Measurements from ENCODE around the gene KRT7.
"Not testable (repeated sequence)": the region's sequence is repeated elsewhere in the genome, so short reads cannot be mapped to it uniquely, and the experiment has no call there.

The KRT7 gene

GRCh38 chr12:52256584-52256935 is 23.5 kb downstream of the KRT7 start:
- Histone ChIP-seq H3K4me1 (ENCODE audit: control insufficient read depth in 1 of 2, insufficient read depth in 2 of 2, low read length in 2 of 2) (peaks cover 0 to 3% of the 10 kb centered on the region in 2 donors), H3K9me3 (ENCODE audit: control insufficient read depth in 1 of 2, low read length in 2 of 2) (peaks cover 4 to 7% of the 10 kb centered on the region in 2 donors), H3K36me3 (ENCODE audit: control insufficient read depth in 1 of 2, insufficient read depth in 2 of 2, low read length in 2 of 2) (no peaks in the 10 kb centered on the region), H3K27ac (ENCODE audit: low read depth, low read length) (no peak overlapping the region), H3K27me3 (ENCODE audit: control insufficient read depth in 1 of 2, insufficient read depth in 2 of 2, low read length in 2 of 2) (peaks cover 24 to 34% of the 10 kb centered on the region in 2 donors), H3K9ac (ENCODE audit: low read depth in 1 of 2, low read length in 2 of 2) (no peak overlapping the region), H3K4me3 (ENCODE audit: low read depth in 1 of 2, low read length in 2 of 2) (no peak overlapping the region)

- Histone ChIP-seq H3K9ac (ENCODE audit: low read depth in 1 of 2, low read length in 2 of 2) (no peak overlapping the region), H3K9me3 (ENCODE audit: control insufficient read depth in 1 of 2, low read length in 2 of 2) (peaks cover 8 to 13% of the 10 kb centered on the region in 2 donors), H3K36me3 (ENCODE audit: control insufficient read depth in 1 of 2, insufficient read depth in 2 of 2, low read length in 2 of 2) (no peaks in the 10 kb centered on the region), H3K4me3 (ENCODE audit: low read depth in 1 of 2, low read length in 2 of 2) (no peak overlapping the region), H3K4me1 (ENCODE audit: control insufficient read depth in 1 of 2, insufficient read depth in 2 of 2, low read length in 2 of 2) (peaks cover 0 to 3% of the 10 kb centered on the region in 2 donors), H3K27me3 (ENCODE audit: control insufficient read depth in 1 of 2, insufficient read depth in 2 of 2, low read length in 2 of 2) (peaks cover 24 to 34% of the 10 kb centered on the region in 2 donors), H3K27ac (ENCODE audit: low read depth, low read length) (no peak overlapping the region)
Observed at GRCh38 chr12:52257074-52257551, 24.1 kb downstream of the KRT7 start.

- H3K27ac ChIP-seq (ENCODE audit: low read depth, low read length); H3K4me3 ChIP-seq (ENCODE audit: low read depth in 1 of 2, low read length in 2 of 2); H3K36me3 ChIP-seq (ENCODE audit: control insufficient read depth in 1 of 2, insufficient read depth in 2 of 2, low read length in 2 of 2); H3K4me1 ChIP-seq (ENCODE audit: control insufficient read depth in 1 of 2, insufficient read depth in 2 of 2, low read length in 2 of 2); H3K9ac ChIP-seq (ENCODE audit: low read depth in 1 of 2, low read length in 2 of 2): not testable (repeated sequence)
- Histone ChIP-seq H3K27me3 (ENCODE audit: control insufficient read depth in 1 of 2, insufficient read depth in 2 of 2, low read length in 2 of 2) (peaks cover 24 to 34% of the 10 kb centered on the region in 2 donors), H3K9me3 (ENCODE audit: control insufficient read depth in 1 of 2, low read length in 2 of 2) (peaks cover 13 to 18% of the 10 kb centered on the region in 2 donors)
Observed at GRCh38 chr12:52257922-52258321, 24.9 kb downstream of the KRT7 start.

GRCh38 chr12:52258335-52258901 is 25.4 kb downstream of the KRT7 start:
- Histone ChIP-seq H3K36me3 (ENCODE audit: control insufficient read depth in 1 of 2, insufficient read depth in 2 of 2, low read length in 2 of 2) (no peaks in the 10 kb centered on the region), H3K27me3 (ENCODE audit: control insufficient read depth in 1 of 2, insufficient read depth in 2 of 2, low read length in 2 of 2) (peaks cover 24 to 34% of the 10 kb centered on the region in 2 donors), H3K4me3 (ENCODE audit: low read depth in 1 of 2, low read length in 2 of 2) (no peak overlapping the region), H3K4me1 (ENCODE audit: control insufficient read depth in 1 of 2, insufficient read depth in 2 of 2, low read length in 2 of 2) (peaks cover 0 to 3% of the 10 kb centered on the region in 2 donors), H3K9me3 (ENCODE audit: control insufficient read depth in 1 of 2, low read length in 2 of 2) (peaks cover 13 to 18% of the 10 kb centered on the region in 2 donors), H3K27ac (ENCODE audit: low read depth, low read length) (no peak overlapping the region), H3K9ac (ENCODE audit: low read depth in 1 of 2, low read length in 2 of 2) (no peak overlapping the region)

- Histone ChIP-seq H3K4me3 (ENCODE audit: low read depth in 1 of 2, low read length in 2 of 2) (no peak overlapping the region), H3K9ac (ENCODE audit: low read depth in 1 of 2, low read length in 2 of 2) (no peak overlapping the region), H3K27me3 (ENCODE audit: control insufficient read depth in 1 of 2, insufficient read depth in 2 of 2, low read length in 2 of 2) (peaks cover 24 to 32% of the 10 kb centered on the region in 2 donors), H3K9me3 (ENCODE audit: control insufficient read depth in 1 of 2, low read length in 2 of 2) (peaks cover 13 to 18% of the 10 kb centered on the region in 2 donors), H3K36me3 (ENCODE audit: control insufficient read depth in 1 of 2, insufficient read depth in 2 of 2, low read length in 2 of 2) (no peaks in the 10 kb centered on the region), H3K27ac (ENCODE audit: low read depth, low read length) (no peak overlapping the region), H3K4me1 (ENCODE audit: control insufficient read depth in 1 of 2, insufficient read depth in 2 of 2, low read length in 2 of 2) (peaks cover 0 to 6% of the 10 kb centered on the region in 2 donors)
Observed at GRCh38 chr12:52259657-52260243, 26.7 kb downstream of the KRT7 start.

- Histone ChIP-seq H3K36me3 (ENCODE audit: control insufficient read depth in 1 of 2, insufficient read depth in 2 of 2, low read length in 2 of 2) (no peaks in the 10 kb centered on the region), H3K27ac (ENCODE audit: low read depth, low read length) (no peak overlapping the region), H3K4me1 (ENCODE audit: control insufficient read depth in 1 of 2, insufficient read depth in 2 of 2, low read length in 2 of 2) (peaks cover 0 to 6% of the 10 kb centered on the region in 2 donors), H3K4me3 (ENCODE audit: low read depth in 1 of 2, low read length in 2 of 2) (no peak overlapping the region), H3K27me3 (ENCODE audit: control insufficient read depth in 1 of 2, insufficient read depth in 2 of 2, low read length in 2 of 2) (peaks cover 24 to 32% of the 10 kb centered on the region in 2 donors), H3K9me3 (ENCODE audit: control insufficient read depth in 1 of 2, low read length in 2 of 2) (peaks cover 13 to 18% of the 10 kb centered on the region in 2 donors), H3K9ac (ENCODE audit: low read depth in 1 of 2, low read length in 2 of 2) (no peak overlapping the region)
Observed at GRCh38 chr12:52260361-52261207, 27.5 kb downstream of the KRT7 start.

GRCh38 chr12:52261208-52261484 is 28.1 kb downstream of the KRT7 start:
- no peak overlapping the region for H3K27ac ChIP-seq (ENCODE audit: low read depth, low read length)
- H3K4me1 ChIP-seq (ENCODE audit: control insufficient read depth in 1 of 2, insufficient read depth in 2 of 2, low read length in 2 of 2), result peaks cover 0 to 6% of the 10 kb centered on the region in 2 donors
- H3K36me3 ChIP-seq (ENCODE audit: control insufficient read depth in 1 of 2, insufficient read depth in 2 of 2, low read length in 2 of 2), result no peaks in the 10 kb centered on the region
- H3K4me3 ChIP-seq (ENCODE audit: low read depth in 1 of 2, low read length in 2 of 2), result no peak overlapping the region
- H3K27me3 ChIP-seq (ENCODE audit: control insufficient read depth in 1 of 2, insufficient read depth in 2 of 2, low read length in 2 of 2), result peaks cover 24 to 27% of the 10 kb centered on the region in 2 donors
- H3K9ac ChIP-seq (ENCODE audit: low read depth in 1 of 2, low read length in 2 of 2), result no peak overlapping the region
- H3K9me3 ChIP-seq (ENCODE audit: control insufficient read depth in 1 of 2, low read length in 2 of 2), result peaks cover 13 to 18% of the 10 kb centered on the region in 2 donors

- Histone ChIP-seq H3K36me3 (ENCODE audit: control insufficient read depth in 1 of 2, insufficient read depth in 2 of 2, low read length in 2 of 2) (no peaks in the 10 kb centered on the region), H3K27me3 (ENCODE audit: control insufficient read depth in 1 of 2, insufficient read depth in 2 of 2, low read length in 2 of 2) (peaks cover 16 to 19% of the 10 kb centered on the region in 2 donors)
Observed at GRCh38 chr12:52262286-52262685, 29.2 kb downstream of the KRT7 start.

GRCh38 chr12:52263761-52264434 is 30.9 kb downstream of the KRT7 start:
- peaks cover 4 to 7% of the 10 kb centered on the region in 2 donors for H3K27me3 ChIP-seq (ENCODE audit: control insufficient read depth in 1 of 2, insufficient read depth in 2 of 2, low read length in 2 of 2)
- H3K9ac ChIP-seq (ENCODE audit: low read depth in 1 of 2, low read length in 2 of 2), result no peak overlapping the region
- H3K27ac ChIP-seq (ENCODE audit: low read depth, low read length), result no peak overlapping the region
- peaks cover 13 to 18% of the 10 kb centered on the region in 2 donors for H3K9me3 ChIP-seq (ENCODE audit: control insufficient read depth in 1 of 2, low read length in 2 of 2)
- H3K4me3 ChIP-seq (ENCODE audit: low read depth in 1 of 2, low read length in 2 of 2), result no peak overlapping the region
- H3K4me1 ChIP-seq (ENCODE audit: control insufficient read depth in 1 of 2, insufficient read depth in 2 of 2, low read length in 2 of 2), result peaks cover 0 to 3% of the 10 kb centered on the region in 2 donors
- no peaks in the 10 kb centered on the region for H3K36me3 ChIP-seq (ENCODE audit: control insufficient read depth in 1 of 2, insufficient read depth in 2 of 2, low read length in 2 of 2)

More at GRCh38 chr12:52262286-52262685, 29.2 kb downstream of the KRT7 start:
- no peak overlapping the region for H3K4me3 ChIP-seq (ENCODE audit: low read depth in 1 of 2, low read length in 2 of 2)
- H3K9me3 ChIP-seq (ENCODE audit: control insufficient read depth in 1 of 2, low read length in 2 of 2), result peaks cover 13 to 18% of the 10 kb centered on the region in 2 donors
- H3K4me1 ChIP-seq (ENCODE audit: control insufficient read depth in 1 of 2, insufficient read depth in 2 of 2, low read length in 2 of 2), result peaks cover 0 to 6% of the 10 kb centered on the region in 2 donors
- H3K27ac ChIP-seq (ENCODE audit: low read depth, low read length), result no peak overlapping the region
- no peak overlapping the region for H3K9ac ChIP-seq (ENCODE audit: low read depth in 1 of 2, low read length in 2 of 2)

Measured in duodenal mucosa (tissue), 2 donors.